Adipocyte (in vitro differentiated cells): Measurements from ENCODE around the gene GNAS.
A peak's percentile ranks its signal among the peaks of the same experiment; 100 is the strongest.

Experiments
- DNase-seq: peaks from one replicate; pipeline ENCODE4 v3.0.0-alpha.2; 2015; ENCODE audit warnings: low read depth
- H3K27me3 ChIP-seq: replicated peaks from 2 replicates; pipeline ENCODE4 v1.7.0; 2013; ENCODE audit warnings: mild to moderate bottlenecking, low read length, moderate library complexity; ENCODE audit not compliant: control insufficient read depth, insufficient read depth
- H3K36me3 ChIP-seq: 2 replicates; pipeline ENCODE4 v1.7.0; 2013; ENCODE audit warnings: low read length, mild to moderate bottlenecking, moderate library complexity; ENCODE audit not compliant: control insufficient read depth, insufficient read depth, severe bottlenecking
- H3K4me1 ChIP-seq: 2 replicates; pipeline ENCODE4 v1.7.0; 2013; ENCODE audit warnings: mild to moderate bottlenecking, low read length, moderate library complexity; ENCODE audit not compliant: control insufficient read depth, insufficient read depth
- H3K4me3 ChIP-seq: 2 replicates; pipeline ENCODE4 v1.7.0; 2013; ENCODE audit warnings: mild to moderate bottlenecking, low read length, moderate library complexity
- H3K9ac ChIP-seq: 2 replicates; pipeline ENCODE4 v1.7.0; 2013; ENCODE audit warnings: mild to moderate bottlenecking, low read length, moderate library complexity
- H3K9me3 ChIP-seq: 2 replicates; pipeline ENCODE4 v1.7.0; 2013; ENCODE audit warnings: mild to moderate bottlenecking, low read length, moderate library complexity; ENCODE audit not compliant: control insufficient read depth

Gene GNAS

DNA sequence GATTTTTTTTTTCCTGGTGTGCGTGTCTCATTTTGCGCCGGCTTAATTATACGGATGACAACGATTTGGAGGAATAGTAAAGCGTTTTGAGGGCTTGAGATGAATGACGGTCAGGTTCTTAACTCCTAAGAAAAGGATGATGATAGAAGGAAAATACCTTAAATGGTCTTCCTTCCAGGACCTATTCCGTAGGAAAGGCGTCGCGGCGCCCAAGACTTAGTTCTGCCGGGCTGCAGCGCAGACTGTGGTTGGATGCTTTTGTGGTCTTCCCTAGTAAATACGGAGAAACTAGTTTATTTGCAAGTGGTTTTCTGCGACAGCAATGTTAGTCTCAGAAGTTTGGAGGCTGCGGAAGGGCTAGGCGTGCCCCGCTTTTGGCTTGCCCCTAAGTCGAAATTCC is 10.2 kb upstream of the GNAS start:
- Histone ChIP-seq H3K4me3 (no peak overlapping the region), H3K9ac (no peak overlapping the region), H3K9me3 (no peaks in the 10 kb centered on the region), H3K36me3 (no peaks in the 10 kb centered on the region), H3K4me1 (no peaks in the 10 kb centered on the region), H3K27me3 (peaks cover 17% of the 10 kb centered on the region)
- DNase-seq: no peak

GRCh38 chr20:58843128-58843556 is 9.4 kb upstream of the GNAS start:
- H3K9me3 ChIP-seq: no peaks in the 10 kb centered on the region
- no peak overlapping the region for H3K4me3 ChIP-seq
- no peak for DNase-seq
- H3K4me1 ChIP-seq: no peaks in the 10 kb centered on the region
- no peak overlapping the region for H3K9ac ChIP-seq
- H3K36me3 ChIP-seq: no peaks in the 10 kb centered on the region
- peaks cover 17% of the 10 kb centered on the region for H3K27me3 ChIP-seq

DNA sequence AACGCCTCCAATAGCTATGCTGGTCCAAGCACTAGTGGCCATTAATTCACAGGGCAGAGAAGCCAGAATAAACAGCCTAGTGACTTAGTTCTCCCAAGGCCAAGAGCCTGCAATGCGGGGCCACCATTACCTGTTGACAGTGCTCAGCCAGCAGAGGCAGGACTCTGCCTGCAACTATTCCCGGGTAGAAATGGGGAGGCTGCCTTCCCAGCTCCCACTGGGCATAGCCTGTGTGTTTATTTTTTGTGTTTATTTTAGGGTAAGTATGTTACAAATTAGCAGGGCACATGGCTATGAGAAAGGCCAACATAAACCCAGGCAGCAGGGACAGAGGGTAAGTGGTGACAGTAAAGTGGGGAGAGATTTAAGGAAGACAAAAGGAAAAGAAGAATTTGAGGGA is 6.8 kb upstream of the GNAS start:
- Histone ChIP-seq H3K27me3 (peaks cover 17% of the 10 kb centered on the region), H3K9me3 (no peaks in the 10 kb centered on the region), H3K36me3 (no peaks in the 10 kb centered on the region), H3K9ac (no peak overlapping the region), H3K4me1 (peaks cover 5% of the 10 kb centered on the region), H3K4me3 (no peak overlapping the region)
- DNase-seq: no peak

DNA sequence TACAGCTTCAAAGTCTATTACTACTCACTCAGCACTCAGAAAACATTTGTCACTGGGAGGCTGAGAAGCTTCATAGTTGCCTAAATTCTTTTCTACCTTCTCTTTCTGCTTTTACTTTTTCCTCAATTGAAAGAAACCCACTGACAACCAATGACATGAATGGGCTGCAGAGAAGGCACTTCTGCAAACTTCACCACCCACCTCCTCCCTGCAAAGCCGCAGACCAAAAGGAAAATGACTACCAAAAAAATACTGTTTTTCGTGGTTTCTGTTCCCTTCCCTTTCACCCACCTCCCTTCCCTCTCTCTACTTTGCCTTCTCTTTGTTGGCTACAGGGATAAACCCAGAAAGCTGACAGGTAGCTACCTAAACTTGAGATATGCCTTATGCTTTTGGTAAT is 5.1 kb upstream of the GNAS start:
- Histone ChIP-seq H3K9me3 (no peaks in the 10 kb centered on the region), H3K4me3 (no peak overlapping the region), H3K36me3 (no peaks in the 10 kb centered on the region), H3K9ac (no peak overlapping the region), H3K27me3 (peaks cover 19% of the 10 kb centered on the region), H3K4me1 (peaks cover 10% of the 10 kb centered on the region)
- DNase-seq: no peak

DNA sequence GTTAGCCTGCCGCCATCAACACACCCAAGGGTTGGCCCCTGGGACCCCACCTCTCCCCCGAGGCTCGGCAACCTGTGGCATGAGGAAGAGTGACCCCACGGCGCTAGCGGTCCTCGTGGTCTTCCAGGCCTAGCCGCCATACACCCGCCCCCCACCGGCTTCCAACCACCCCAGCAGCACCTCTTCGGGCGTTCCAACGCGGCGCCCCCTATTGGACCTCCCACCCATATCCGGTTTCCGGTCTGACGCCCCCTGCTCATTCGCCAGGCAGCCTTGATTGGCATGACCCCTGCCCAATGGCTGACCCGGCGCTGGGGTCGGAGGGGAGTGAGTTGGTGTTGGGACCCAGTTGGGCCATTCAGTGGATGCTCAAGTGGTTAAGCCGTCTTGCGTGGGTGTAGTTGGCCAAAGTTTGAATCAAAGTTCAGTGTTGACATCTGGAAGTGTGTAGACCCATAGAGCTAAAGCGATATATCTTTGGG is 1.8 kb upstream of the GNAS start, which contains the start of gene GNAS-AS1:
Gene GNAS-AS1, minus strand, starts transcription at position 210 of the 482 bp plus-strand sequence.
- peaks cover 18% of the 10 kb centered on the region for H3K27me3 ChIP-seq
- H3K9me3 ChIP-seq: no peaks in the 10 kb centered on the region
- no peaks in the 10 kb centered on the region for H3K36me3 ChIP-seq
- peak; percentile 88 for DNase-seq
- H3K4me1 ChIP-seq: peaks cover 14% of the 10 kb centered on the region
- peak within 1 kb of the TSS; percentile 83 for H3K4me3 ChIP-seq
- H3K9ac ChIP-seq: peak within 1 kb of the TSS; percentile 62

- H3K4me1 ChIP-seq: peaks cover 16% of the 10 kb centered on the region
- DNase-seq: no peak
- peak overlapping the region; percentile 83 for H3K4me3 ChIP-seq
- peaks cover 21% of the 10 kb centered on the region for H3K27me3 ChIP-seq
- no peak overlapping the region for H3K9ac ChIP-seq
- no peaks in the 10 kb centered on the region for H3K36me3 ChIP-seq
- no peaks in the 10 kb centered on the region for H3K9me3 ChIP-seq
Observed at GRCh38 chr20:58851221-58851968, 1.1 kb upstream of the GNAS start.

DNA sequence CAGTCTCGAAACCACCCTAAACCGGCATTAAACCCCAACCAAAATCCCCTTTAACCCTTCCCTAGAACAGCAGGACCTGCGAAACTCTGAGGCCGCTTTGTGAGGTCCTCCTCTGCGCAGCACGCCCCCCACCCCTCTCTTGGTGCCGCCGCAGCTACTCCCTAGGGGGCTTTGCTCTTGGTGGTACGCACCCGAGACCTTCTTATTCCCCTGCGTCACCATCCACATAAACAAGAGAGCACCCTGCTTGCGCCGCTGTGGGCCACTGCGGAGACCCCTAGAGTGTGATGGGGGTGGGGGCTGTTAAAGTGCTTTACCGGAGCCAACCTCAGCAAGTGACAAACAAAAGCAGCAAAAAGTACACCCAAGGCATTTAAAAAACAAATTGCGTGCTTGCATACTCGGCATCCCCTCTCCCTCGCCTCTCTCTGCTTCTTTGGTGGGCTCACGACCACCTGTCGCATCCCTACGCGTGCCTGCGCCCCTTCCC is 502 bp upstream of the GNAS start:
- no peaks in the 10 kb centered on the region for H3K36me3 ChIP-seq
- peak overlapping the region; percentile 83 for H3K4me3 ChIP-seq
- no peak for DNase-seq
- H3K9me3 ChIP-seq: no peaks in the 10 kb centered on the region
- H3K9ac ChIP-seq: no peak overlapping the region
- peaks cover 18% of the 10 kb centered on the region for H3K27me3 ChIP-seq
- peaks cover 16% of the 10 kb centered on the region for H3K4me1 ChIP-seq

GRCh38 chr20:58853466-58853865 is 950 bp downstream of the GNAS start:
- H3K4me3 ChIP-seq: no peak overlapping the region
- peaks cover 33% of the 10 kb centered on the region for H3K27me3 ChIP-seq
- no peaks in the 10 kb centered on the region for H3K9me3 ChIP-seq
- DNase-seq: no peak
- H3K4me1 ChIP-seq: peaks cover 16% of the 10 kb centered on the region
- H3K9ac ChIP-seq: no peak overlapping the region
- no peaks in the 10 kb centered on the region for H3K36me3 ChIP-seq

GRCh38 chr20:58853976-58854637 is 1.6 kb downstream of the GNAS start:
- DNase-seq: no peak
- Histone ChIP-seq H3K9me3 (no peaks in the 10 kb centered on the region), H3K4me1 (peaks cover 16% of the 10 kb centered on the region), H3K36me3 (no peaks in the 10 kb centered on the region), H3K27me3 (peaks cover 34% of the 10 kb centered on the region), H3K4me3 (peak overlapping the region; percentile 15), H3K9ac (no peak overlapping the region)

DNA sequence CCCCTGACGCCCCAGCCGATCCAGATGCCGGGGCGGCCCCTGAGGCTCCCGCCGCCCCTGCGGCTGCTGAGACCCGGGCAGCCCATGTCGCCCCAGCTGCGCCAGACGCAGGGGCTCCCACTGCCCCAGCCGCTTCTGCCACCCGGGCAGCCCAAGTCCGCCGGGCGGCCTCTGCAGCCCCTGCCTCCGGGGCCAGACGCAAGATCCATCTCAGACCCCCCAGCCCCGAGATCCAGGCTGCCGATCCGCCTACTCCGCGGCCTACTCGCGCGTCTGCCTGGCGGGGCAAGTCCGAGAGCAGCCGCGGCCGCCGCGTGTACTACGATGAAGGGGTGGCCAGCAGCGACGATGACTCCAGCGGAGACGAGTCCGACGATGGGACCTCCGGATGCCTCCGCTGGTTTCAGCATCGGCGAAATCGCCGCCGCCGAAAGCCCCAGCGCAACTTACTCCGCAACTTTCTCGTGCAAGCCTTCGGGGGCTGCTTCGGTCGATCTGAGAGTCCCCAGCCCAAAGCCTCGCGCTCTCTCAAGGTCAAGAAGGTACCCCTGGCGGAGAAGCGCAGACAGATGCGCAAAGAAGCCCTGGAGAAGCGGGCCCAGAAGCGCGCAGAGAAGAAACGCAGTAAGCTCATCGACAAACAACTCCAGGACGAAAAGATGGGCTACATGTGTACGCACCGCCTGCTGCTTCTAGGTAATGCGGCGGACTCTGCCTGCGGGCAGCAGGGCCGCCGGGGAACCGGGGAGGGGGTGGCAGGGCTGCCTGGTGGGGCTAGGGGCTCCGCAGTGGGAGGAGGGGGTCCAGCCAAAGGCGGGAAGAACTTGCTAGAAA is 2.3 kb downstream of the GNAS start:
- Histone ChIP-seq H3K36me3 (no peaks in the 10 kb centered on the region), H3K9ac (no peak overlapping the region), H3K27me3 (peaks cover 36% of the 10 kb centered on the region), H3K4me3 (peak overlapping the region; percentile 15), H3K4me1 (peaks cover 16% of the 10 kb centered on the region), H3K9me3 (no peaks in the 10 kb centered on the region)
- DNase-seq: no peak
